ENCODE data around the gene RNF44. TPM values are rescaled to one million over a fixed set of nuclear protein-coding genes. Genes with fewer than 3 reads are reported as not detected.

Gene RNF44
- total RNA-seq, 1 experiment from 2014 or later: 58.4 TPM

DNA sequence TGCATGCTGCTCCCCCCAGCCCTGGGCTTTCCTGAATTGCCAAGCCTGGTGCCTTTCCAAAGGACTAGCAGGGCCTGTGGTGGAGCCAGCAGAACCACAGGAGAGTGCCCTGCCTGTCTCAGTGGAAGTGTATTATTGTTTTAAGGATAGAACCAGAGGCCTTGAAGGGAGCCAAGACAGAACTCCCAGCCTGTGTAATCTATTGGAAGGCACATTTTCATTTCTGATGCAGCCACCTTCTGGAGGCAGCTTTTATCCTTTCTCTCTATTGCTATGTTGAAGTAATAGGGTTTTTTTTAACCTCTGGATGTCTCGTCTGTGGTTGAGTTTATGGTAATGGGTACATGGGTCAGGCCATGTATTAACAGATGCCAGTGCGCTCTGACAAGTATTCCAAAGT is 29.3 kb downstream of the RNF44 start:
- DNase-seq (ENCODE audit: low read depth, low spot score) (no peak), ATAC-seq (no peak)
- Histone ChIP-seq H3K36me3 (ENCODE audit: control insufficient read depth in 1 of 2, insufficient read depth in 2 of 2, low read length in 2 of 2) (peaks cover 14 to 35% of the 10 kb centered on the region in 2 experiments; a peak in 3 of 4 replicates), H3K4me2 (ENCODE audit: low read length) (no peak overlapping the region), H3K9ac (ENCODE audit: low read length) (no peak overlapping the region), H3K79me2 (ENCODE audit: insufficient read depth, low read length) (no peaks in the 10 kb centered on the region), H3K9me2 (ENCODE audit: insufficient read depth) (no peaks in the 10 kb centered on the region), H3K27ac (ENCODE audit: low read depth, low read length) (no peak overlapping the region), H3K9me3 (ENCODE audit: control insufficient read depth in 1 of 2, insufficient read depth in 1 of 2, low read depth in 1 of 2, low read length in 2 of 2) (no peaks in the 10 kb centered on the region), H4K20me1 (ENCODE audit: insufficient read depth) (no peaks in the 10 kb centered on the region), H3K4me3 (replicated peaks in 1 of 2; ENCODE audit: low read depth in 1 of 2, low read length in 2 of 2) (no peak overlapping the region), H2AFZ (ENCODE audit: low read depth, low read length, poor library complexity, severe bottlenecking) (no peak overlapping the region), H3K4me1 (ENCODE audit: control insufficient read depth in 1 of 2, insufficient read depth in 2 of 2, low read length in 2 of 2) (no peaks in the 10 kb centered on the region), H3K27me3 (ENCODE audit: insufficient read depth, low read length) (no peaks in the 10 kb centered on the region)
- CTCF ChIA-PET: no interaction called here
- POLR2A ChIA-PET: no interaction called here
- no TSS peak for BruUV-seq (replicated peaks)
- TF ChIP-seq, protein P1, sequence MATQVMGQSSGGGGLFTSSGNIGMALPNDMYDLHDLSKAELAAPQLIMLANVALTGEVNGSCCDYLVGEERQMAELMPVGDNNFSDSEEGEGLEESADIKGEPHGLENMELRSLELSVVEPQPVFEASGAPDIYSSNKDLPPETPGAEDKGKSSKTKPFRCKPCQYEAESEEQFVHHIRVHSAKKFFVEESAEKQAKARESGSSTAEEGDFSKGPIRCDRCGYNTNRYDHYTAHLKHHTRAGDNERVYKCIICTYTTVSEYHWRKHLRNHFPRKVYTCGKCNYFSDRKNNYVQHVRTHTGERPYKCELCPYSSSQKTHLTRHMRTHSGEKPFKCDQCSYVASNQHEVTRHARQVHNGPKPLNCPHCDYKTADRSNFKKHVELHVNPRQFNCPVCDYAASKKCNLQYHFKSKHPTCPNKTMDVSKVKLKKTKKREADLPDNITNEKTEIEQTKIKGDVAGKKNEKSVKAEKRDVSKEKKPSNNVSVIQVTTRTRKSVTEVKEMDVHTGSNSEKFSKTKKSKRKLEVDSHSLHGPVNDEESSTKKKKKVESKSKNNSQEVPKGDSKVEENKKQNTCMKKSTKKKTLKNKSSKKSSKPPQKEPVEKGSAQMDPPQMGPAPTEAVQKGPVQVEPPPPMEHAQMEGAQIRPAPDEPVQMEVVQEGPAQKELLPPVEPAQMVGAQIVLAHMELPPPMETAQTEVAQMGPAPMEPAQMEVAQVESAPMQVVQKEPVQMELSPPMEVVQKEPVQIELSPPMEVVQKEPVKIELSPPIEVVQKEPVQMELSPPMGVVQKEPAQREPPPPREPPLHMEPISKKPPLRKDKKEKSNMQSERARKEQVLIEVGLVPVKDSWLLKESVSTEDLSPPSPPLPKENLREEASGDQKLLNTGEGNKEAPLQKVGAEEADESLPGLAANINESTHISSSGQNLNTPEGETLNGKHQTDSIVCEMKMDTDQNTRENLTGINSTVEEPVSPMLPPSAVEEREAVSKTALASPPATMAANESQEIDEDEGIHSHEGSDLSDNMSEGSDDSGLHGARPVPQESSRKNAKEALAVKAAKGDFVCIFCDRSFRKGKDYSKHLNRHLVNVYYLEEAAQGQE (IDR thresholded peaks at IDR 0.05; ENCODE audit: low read depth): no peak
- TF ChIP-seq, protein P2, sequence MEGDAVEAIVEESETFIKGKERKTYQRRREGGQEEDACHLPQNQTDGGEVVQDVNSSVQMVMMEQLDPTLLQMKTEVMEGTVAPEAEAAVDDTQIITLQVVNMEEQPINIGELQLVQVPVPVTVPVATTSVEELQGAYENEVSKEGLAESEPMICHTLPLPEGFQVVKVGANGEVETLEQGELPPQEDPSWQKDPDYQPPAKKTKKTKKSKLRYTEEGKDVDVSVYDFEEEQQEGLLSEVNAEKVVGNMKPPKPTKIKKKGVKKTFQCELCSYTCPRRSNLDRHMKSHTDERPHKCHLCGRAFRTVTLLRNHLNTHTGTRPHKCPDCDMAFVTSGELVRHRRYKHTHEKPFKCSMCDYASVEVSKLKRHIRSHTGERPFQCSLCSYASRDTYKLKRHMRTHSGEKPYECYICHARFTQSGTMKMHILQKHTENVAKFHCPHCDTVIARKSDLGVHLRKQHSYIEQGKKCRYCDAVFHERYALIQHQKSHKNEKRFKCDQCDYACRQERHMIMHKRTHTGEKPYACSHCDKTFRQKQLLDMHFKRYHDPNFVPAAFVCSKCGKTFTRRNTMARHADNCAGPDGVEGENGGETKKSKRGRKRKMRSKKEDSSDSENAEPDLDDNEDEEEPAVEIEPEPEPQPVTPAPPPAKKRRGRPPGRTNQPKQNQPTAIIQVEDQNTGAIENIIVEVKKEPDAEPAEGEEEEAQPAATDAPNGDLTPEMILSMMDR (IDR thresholded peaks at IDR 0.05 in 2 of 3, conservative IDR thresholded peaks at IDR 0.05 in 1 of 3; ENCODE audit: borderline replicate concordance in 1 of 3, insufficient read depth in 1 of 3, low read depth in 2 of 3, low read length in 2 of 3): no peak
- RAD21 ChIA-PET (ENCODE audit: low non-redundant PET in 1 of 2, low total read pairs in 2 of 2, uncharacterized antibody in 2 of 2, unreplicated experiment in 2 of 2): no interaction called here
- intact Hi-C loops (cut with micrococcal nuclease): no loop called here

DNA sequence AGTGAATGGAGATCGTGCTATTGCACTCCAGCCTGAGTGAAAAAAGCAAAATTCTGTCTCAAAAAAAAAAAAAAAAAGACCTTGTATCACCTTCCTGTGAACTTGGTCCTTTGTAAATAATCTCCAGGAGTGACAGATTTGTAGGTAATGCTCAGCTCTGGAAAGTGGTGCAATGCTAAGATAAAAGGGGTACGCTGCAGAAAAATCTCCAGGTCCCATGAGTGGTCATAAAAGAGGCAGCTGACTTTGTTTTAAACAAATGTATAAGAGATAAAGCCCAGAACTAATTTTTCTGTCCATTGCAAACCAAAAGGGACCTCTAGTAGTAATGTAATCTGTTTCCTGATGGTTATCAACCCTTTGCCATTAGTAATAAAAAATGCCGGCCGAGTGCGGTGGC is 33.7 kb downstream of the RNF44 start:
- intact Hi-C loops (cut with micrococcal nuclease): no loop called here
- no peak overlapping the region for H3K4me2 ChIP-seq (ENCODE audit: low read length)
- ChIA-PET POLR2A (no interaction called here), RAD21 (ENCODE audit: low non-redundant PET in 1 of 2, low total read pairs in 2 of 2, uncharacterized antibody in 2 of 2, unreplicated experiment in 2 of 2) (no interaction called here), CTCF (no interaction called here)
- no peak overlapping the region for H3K9ac ChIP-seq (ENCODE audit: low read length)
- H2AFZ ChIP-seq (ENCODE audit: low read depth, low read length, poor library complexity, severe bottlenecking): no peak overlapping the region
- no peaks in the 10 kb centered on the region for H3K27me3 ChIP-seq (ENCODE audit: insufficient read depth, low read length)
- peaks cover 46 to 49% of the 10 kb centered on the region in 2 experiments for H3K36me3 ChIP-seq (ENCODE audit: control insufficient read depth in 1 of 2, insufficient read depth in 2 of 2, low read length in 2 of 2)
- no peak for ATAC-seq
- H3K4me3 ChIP-seq (replicated peaks in 1 of 2; ENCODE audit: low read depth in 1 of 2, low read length in 2 of 2): no peak overlapping the region
- H4K20me1 ChIP-seq (ENCODE audit: insufficient read depth): no peaks in the 10 kb centered on the region
- BruUV-seq (replicated peaks): no TSS peak
- H3K9me3 ChIP-seq (ENCODE audit: control insufficient read depth in 1 of 2, insufficient read depth in 1 of 2, low read depth in 1 of 2, low read length in 2 of 2): no peaks in the 10 kb centered on the region
- H3K27ac ChIP-seq (ENCODE audit: low read depth, low read length): no peak overlapping the region
- DNase-seq (ENCODE audit: low read depth, low spot score): no peak
- H3K9me2 ChIP-seq (ENCODE audit: insufficient read depth): no peaks in the 10 kb centered on the region
- no peaks in the 10 kb centered on the region for H3K79me2 ChIP-seq (ENCODE audit: insufficient read depth, low read length)
- H3K4me1 ChIP-seq (ENCODE audit: control insufficient read depth in 1 of 2, insufficient read depth in 2 of 2, low read length in 2 of 2): no peaks in the 10 kb centered on the region
- TF ChIP-seq FOSL1 (IDR thresholded peaks at IDR 0.05; ENCODE audit: low read depth): no peak
- no peak for TF ChIP-seq EZH2phosphoT487 (IDR thresholded peaks at IDR 0.05; ENCODE audit: borderline replicate concordance)
- TF ChIP-seq JUND (IDR thresholded peaks at IDR 0.05): no peak
- TF ChIP-seq YY1 (IDR thresholded peaks at IDR 0.05; ENCODE audit: extremely low read depth, insufficient replicate concordance, low read depth, low read length): no peak
- no peak for TF ChIP-seq EGR1 (IDR thresholded peaks at IDR 0.05; ENCODE audit: low read depth)
- TF ChIP-seq ZFX (IDR thresholded peaks at IDR 0.05): no peak
- TF ChIP-seq SP1 (IDR thresholded peaks at IDR 0.05; ENCODE audit: low read depth): no peak
- TF ChIP-seq, protein P1 (IDR thresholded peaks at IDR 0.05; ENCODE audit: low read depth): no peak
